OCI-LY1 (cell line): ENCODE data around the gene FCF1.

Source experiments
- CTCF ChIP-seq: fragments of 200-600 bp; sonication (generic), shearing (Covaris generic); IDR thresholded peaks from 2 replicates; pipeline ENCODE4 v1.5.1; 2017; ENCODE audit warnings: mild to moderate bottlenecking, antibody characterized with exemption, low read length, moderate library complexity, mixed read lengths
- EZH2 ChIP-seq: fragments of 200-600 bp; sonication (generic), shearing (Covaris generic); IDR thresholded peaks from 2 replicates; pipeline ENCODE4 v1.8.0; 2017; ENCODE audit warnings: borderline replicate concordance, mixed run types, mild to moderate bottlenecking, antibody characterized with exemption, low read length, moderate library complexity, mixed read lengths

GRCh38 chr14:74702293-74702692 is 10.7 kb upstream of the FCF1 start:
- TF ChIP-seq CTCF, result no peak
- no peak for TF ChIP-seq EZH2
